ENCODE results near the gene MAP4K5. TPM values are rescaled to one million over a fixed set of nuclear protein-coding genes. Genes with fewer than 3 reads are reported as not detected.
A peak's percentile ranks its signal among the peaks of the same experiment; 100 is the strongest.

Gene MAP4K5
- total and polyA plus RNA-seq, 4 donors, result 12.4 to 105 (median 30.2) TPM

DNA sequence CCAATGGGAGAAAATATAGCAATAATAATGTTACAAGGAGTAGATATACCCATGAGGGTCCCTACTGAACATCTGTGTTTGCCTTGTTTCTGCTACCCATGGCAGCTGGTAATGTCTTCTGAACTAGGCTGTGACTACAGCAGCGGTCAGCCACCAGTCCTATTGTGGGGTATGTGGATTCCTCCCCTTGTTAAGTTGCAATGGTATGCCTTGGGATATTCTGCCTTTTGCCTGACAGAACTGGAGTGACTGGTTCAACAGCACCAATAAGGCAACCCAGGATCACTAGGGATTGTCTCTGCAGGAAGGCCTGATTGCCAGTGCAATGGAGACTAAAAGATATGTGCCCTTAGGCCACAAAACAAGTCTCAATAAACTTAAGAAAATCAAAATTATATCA lies 17.9 kb upstream of the MAP4K5 start:
- ATAC-seq (ENCODE audit: insufficient read depth, low FRiP score), result no peak
- H3K27ac ChIP-seq (ENCODE audit: low read depth in 1 of 2, low read length in 1 of 2), result no peak overlapping the region
- no peak overlapping the region for H3K9ac ChIP-seq (ENCODE audit: insufficient read depth in 1 of 2, low read length in 2 of 2)
- no peaks in the 10 kb centered on the region for H3K27me3 ChIP-seq (ENCODE audit: control insufficient read depth in 3 of 3, insufficient read depth in 3 of 3, low read length in 2 of 3)
- no peak overlapping the region for H3K4me3 ChIP-seq
- no peaks in the 10 kb centered on the region for H3K9me3 ChIP-seq (ENCODE audit: control insufficient read depth in 4 of 4, insufficient read depth in 3 of 4, low read length in 3 of 4)
- H3K36me3 ChIP-seq (ENCODE audit: control insufficient read depth in 4 of 4, insufficient read depth in 4 of 4, low read length in 4 of 4), result no peaks in the 10 kb centered on the region
- TF ChIP-seq, protein P1, sequence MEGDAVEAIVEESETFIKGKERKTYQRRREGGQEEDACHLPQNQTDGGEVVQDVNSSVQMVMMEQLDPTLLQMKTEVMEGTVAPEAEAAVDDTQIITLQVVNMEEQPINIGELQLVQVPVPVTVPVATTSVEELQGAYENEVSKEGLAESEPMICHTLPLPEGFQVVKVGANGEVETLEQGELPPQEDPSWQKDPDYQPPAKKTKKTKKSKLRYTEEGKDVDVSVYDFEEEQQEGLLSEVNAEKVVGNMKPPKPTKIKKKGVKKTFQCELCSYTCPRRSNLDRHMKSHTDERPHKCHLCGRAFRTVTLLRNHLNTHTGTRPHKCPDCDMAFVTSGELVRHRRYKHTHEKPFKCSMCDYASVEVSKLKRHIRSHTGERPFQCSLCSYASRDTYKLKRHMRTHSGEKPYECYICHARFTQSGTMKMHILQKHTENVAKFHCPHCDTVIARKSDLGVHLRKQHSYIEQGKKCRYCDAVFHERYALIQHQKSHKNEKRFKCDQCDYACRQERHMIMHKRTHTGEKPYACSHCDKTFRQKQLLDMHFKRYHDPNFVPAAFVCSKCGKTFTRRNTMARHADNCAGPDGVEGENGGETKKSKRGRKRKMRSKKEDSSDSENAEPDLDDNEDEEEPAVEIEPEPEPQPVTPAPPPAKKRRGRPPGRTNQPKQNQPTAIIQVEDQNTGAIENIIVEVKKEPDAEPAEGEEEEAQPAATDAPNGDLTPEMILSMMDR (IDR thresholded peaks at IDR 0.05; ENCODE audit: control extremely low read depth, extremely low read depth), result no peak
- 96 to 98% methylated on average over 1 of the region's 1 CpG for WGBS, 2 donors
- DNase-seq, result no peak
- H3K4me1 ChIP-seq (ENCODE audit: control insufficient read depth in 5 of 5, insufficient read depth in 5 of 5, low read length in 5 of 5), result no peaks in the 10 kb centered on the region

DNA sequence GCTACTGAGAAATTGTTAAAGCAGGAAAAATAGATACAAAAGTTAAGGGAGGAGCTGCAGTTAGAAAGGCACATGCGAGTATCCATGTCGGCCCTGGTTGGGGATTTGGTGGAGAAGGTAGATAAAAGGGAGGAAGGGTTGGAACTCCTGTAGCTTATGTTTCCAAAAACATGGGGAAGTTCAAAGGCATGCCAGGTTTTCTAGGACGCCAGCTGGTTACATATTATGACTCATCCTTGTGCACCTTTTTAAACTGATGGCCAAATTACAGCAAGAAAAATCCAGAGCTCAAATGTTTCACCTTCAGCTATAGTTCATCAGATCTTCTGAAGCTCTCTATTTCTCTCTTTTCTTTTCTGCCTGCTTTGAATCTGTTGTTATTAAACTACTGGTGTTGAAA lies 13.2 kb upstream of the MAP4K5 start:
- 70 to 84% methylated on average over 3 of the region's 3 CpGs for WGBS, 2 donors
- TF ChIP-seq, protein P1 (IDR thresholded peaks at IDR 0.05; ENCODE audit: control extremely low read depth, extremely low read depth), result no peak
- H3K9ac ChIP-seq (ENCODE audit: insufficient read depth in 1 of 2, low read length in 2 of 2), result no peak overlapping the region
- DNase-seq, result no peak
- no peaks in the 10 kb centered on the region for H3K27me3 ChIP-seq (ENCODE audit: control insufficient read depth in 3 of 3, insufficient read depth in 3 of 3, low read length in 2 of 3)
- H3K27ac ChIP-seq (ENCODE audit: low read depth in 1 of 2, low read length in 1 of 2), result no peak overlapping the region
- no peaks in the 10 kb centered on the region for H3K36me3 ChIP-seq (ENCODE audit: control insufficient read depth in 4 of 4, insufficient read depth in 4 of 4, low read length in 4 of 4)
- H3K9me3 ChIP-seq (ENCODE audit: control insufficient read depth in 4 of 4, insufficient read depth in 3 of 4, low read length in 3 of 4), result no peaks in the 10 kb centered on the region
- no peak overlapping the region for H3K4me3 ChIP-seq
- no peaks in the 10 kb centered on the region for H3K4me1 ChIP-seq (ENCODE audit: control insufficient read depth in 5 of 5, insufficient read depth in 5 of 5, low read length in 5 of 5)
- no peak for ATAC-seq (ENCODE audit: insufficient read depth, low FRiP score)

DNA sequence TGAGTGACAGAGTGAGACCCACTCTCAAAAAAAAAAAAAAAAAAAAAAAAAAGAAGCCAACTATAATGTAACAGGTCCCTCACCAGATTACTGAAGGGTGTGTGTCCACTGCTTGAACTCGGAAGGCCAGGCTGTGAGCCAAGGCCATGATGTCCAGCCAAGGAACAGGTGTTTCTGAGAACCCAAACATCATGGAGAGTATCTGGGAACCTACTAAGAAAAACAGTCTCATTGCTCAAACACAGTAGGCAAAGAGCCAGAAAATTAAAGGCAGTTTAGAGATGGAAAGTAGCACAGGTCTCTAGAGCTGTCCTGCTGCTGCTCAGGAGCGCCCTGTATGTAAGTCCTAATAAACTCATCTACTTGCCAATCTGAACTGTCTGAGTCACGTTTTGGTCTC lies 12.5 kb upstream of the MAP4K5 start:
- WGBS, 2 donors, result 70 to 79% methylated on average over 3 of the region's 3 CpGs
- ATAC-seq (ENCODE audit: insufficient read depth, low FRiP score) (no peak), DNase-seq (no peak)
- H3K4me3 ChIP-seq, result no peak overlapping the region
- H3K27me3 ChIP-seq (ENCODE audit: control insufficient read depth in 3 of 3, insufficient read depth in 3 of 3, low read length in 2 of 3), result no peaks in the 10 kb centered on the region
- H3K4me1 ChIP-seq (ENCODE audit: control insufficient read depth in 5 of 5, insufficient read depth in 5 of 5, low read length in 5 of 5), result no peaks in the 10 kb centered on the region
- no peak overlapping the region for H3K27ac ChIP-seq (ENCODE audit: low read depth in 1 of 2, low read length in 1 of 2)
- TF ChIP-seq, protein P1 (IDR thresholded peaks at IDR 0.05; ENCODE audit: control extremely low read depth, extremely low read depth), result no peak
- H3K9ac ChIP-seq (ENCODE audit: insufficient read depth in 1 of 2, low read length in 2 of 2), result no peak overlapping the region
- H3K36me3 ChIP-seq (ENCODE audit: control insufficient read depth in 4 of 4, insufficient read depth in 4 of 4, low read length in 4 of 4), result no peaks in the 10 kb centered on the region
- no peaks in the 10 kb centered on the region for H3K9me3 ChIP-seq (ENCODE audit: control insufficient read depth in 4 of 4, insufficient read depth in 3 of 4, low read length in 3 of 4)

DNA sequence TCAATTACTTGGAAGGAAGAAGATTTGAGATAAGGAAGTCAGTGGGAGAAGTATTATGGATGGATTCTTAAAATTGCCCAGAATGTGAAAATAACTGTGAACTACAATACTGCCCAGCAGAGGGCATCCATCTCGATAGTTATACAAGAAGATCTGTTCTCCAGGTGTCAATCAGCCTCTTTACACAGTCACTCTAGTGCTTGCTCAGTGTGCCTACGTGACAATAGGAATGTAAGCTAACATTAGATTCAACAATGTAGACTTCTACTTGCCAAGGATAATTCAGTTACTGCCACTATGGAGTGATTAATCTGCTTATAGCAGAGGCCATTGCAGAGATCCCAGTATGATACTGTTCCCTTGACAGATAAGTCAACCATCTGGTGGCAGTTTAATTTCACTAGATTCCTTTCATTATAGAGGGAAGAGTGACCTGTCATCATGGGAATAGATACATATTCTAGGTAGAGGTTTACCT lies 10.6 kb upstream of the MAP4K5 start:
- TF ChIP-seq, protein P1 (IDR thresholded peaks at IDR 0.05; ENCODE audit: control extremely low read depth, extremely low read depth), result peak; percentile 48
- H3K9ac ChIP-seq (ENCODE audit: insufficient read depth in 1 of 2, low read length in 2 of 2), result no peak overlapping the region
- DNase-seq (peak; percentile 16 to 71 (median 59)), ATAC-seq (ENCODE audit: insufficient read depth, low FRiP score) (peak; percentile 84)
- H3K4me1 ChIP-seq (ENCODE audit: control insufficient read depth in 5 of 5, insufficient read depth in 5 of 5, low read length in 5 of 5), result no peaks in the 10 kb centered on the region
- H3K27me3 ChIP-seq (ENCODE audit: control insufficient read depth in 3 of 3, insufficient read depth in 3 of 3, low read length in 2 of 3), result no peaks in the 10 kb centered on the region
- no peak overlapping the region for H3K27ac ChIP-seq (ENCODE audit: low read depth in 1 of 2, low read length in 1 of 2)
- no peak overlapping the region for H3K4me3 ChIP-seq
- H3K36me3 ChIP-seq (ENCODE audit: control insufficient read depth in 4 of 4, insufficient read depth in 4 of 4, low read length in 4 of 4), result no peaks in the 10 kb centered on the region
- 4 to 9% methylated on average over 2 of the region's 2 CpGs for WGBS, 2 donors
- H3K9me3 ChIP-seq (ENCODE audit: control insufficient read depth in 4 of 4, insufficient read depth in 3 of 4, low read length in 3 of 4), result no peaks in the 10 kb centered on the region

Measured in lung (tissue), 12 donors.